ENCODE results near the gene ZNF541.

Gene ZNF541

GRCh38 chr19:47573071-47574026 lies at the start of gene ZNF541:
Gene ZNF541, minus strand, starts transcription at chr19:47573148. Its CDS starts 17,292 bp downstream, at chr19:47555856.
- in situ Hi-C loops (cut with MboI; ENCODE audit: low sequenced_read_pairs), result no loop called here

DNA sequence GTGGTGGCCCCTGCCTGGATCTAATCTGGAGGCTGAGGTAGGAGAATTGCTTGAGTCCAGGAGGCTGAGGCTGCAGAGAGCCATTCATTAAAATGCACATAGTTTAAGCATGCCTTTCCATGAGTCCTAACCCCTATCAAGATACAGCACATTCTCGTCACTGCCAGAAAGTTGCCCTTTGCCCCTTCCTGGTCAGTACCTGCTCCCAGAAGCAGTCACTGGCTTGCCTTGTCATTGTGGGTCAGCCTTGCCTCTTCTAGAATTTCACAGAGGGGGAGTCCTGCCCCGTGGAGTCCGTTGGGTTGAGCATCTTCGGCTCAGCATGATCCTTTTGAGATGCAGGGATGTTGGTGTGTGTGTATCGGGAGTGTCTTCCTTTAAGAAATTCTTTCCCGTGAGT lies 46.8 kb upstream of the ZNF541 start:
- in situ Hi-C loops (cut with MboI; ENCODE audit: low sequenced_read_pairs), result no loop called here

DNA sequence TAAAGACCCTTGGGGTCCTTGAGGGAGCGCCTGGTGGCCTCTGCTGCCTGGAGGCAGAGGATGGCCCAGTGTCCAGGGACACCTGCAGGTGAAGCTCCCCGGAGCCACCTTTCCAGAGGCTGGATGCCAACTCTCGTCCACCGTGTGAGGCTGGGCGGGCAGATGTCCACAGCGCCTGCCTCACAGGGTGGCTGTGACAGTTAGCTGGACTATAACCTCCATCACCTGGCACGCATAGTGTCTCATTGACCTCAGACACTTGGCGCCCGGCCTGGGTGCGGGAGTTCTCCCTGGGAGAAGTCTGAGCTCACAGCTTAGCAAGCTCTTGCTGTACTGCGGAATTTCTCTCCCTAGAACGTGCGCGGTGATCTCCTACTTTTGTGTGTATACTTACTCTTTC lies 45.8 kb upstream of the ZNF541 start:
- in situ Hi-C loops (cut with MboI; ENCODE audit: low sequenced_read_pairs), result no loop called here

GRCh38 chr19:47615714-47616113 lies 42.8 kb upstream of the ZNF541 start:
- in situ Hi-C loops (cut with MboI; ENCODE audit: low sequenced_read_pairs), result no loop called here

DNA sequence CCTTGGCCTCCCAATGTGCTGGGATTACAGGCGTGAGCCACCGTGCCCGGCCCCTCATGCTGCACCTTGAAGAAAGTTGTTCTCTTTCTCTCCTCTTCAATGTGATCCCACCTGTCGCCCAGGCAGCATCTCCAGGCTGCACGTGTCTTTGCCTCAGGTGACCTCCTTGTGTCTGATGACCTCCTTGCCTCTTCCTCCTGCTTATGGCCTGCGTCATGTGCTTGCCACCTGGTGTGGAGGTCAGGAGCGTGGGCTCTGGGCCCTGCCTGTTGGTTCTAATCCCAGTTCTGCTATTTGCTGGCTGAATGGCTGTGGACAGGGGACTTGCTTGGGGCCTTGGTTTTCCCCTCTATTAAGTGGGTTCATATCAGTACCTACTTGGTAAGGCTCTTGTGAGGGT lies 42.3 kb upstream of the ZNF541 start:
- in situ Hi-C loops (cut with MboI; ENCODE audit: low sequenced_read_pairs), result no loop called here

GRCh38 chr19:47614559-47614958 lies 41.6 kb upstream of the ZNF541 start:
- in situ Hi-C loops (cut with MboI; ENCODE audit: low sequenced_read_pairs), result no loop called here

DNA sequence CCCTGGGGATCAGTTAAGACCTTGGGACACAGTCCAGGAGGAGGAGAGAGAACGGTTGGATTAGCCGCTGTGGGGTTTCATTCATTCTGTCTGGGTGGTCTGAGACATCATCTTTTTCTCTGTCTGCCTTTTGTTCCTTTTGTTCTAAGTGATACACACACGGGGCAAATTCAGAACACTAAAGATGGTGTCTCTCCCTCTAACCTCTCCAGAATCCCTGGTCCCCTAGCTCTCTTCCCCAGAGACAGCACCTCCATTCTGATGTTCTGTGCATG lies 41.0 kb upstream of the ZNF541 start:
- in situ Hi-C loops (cut with MboI; ENCODE audit: low sequenced_read_pairs), result no loop called here

DNA sequence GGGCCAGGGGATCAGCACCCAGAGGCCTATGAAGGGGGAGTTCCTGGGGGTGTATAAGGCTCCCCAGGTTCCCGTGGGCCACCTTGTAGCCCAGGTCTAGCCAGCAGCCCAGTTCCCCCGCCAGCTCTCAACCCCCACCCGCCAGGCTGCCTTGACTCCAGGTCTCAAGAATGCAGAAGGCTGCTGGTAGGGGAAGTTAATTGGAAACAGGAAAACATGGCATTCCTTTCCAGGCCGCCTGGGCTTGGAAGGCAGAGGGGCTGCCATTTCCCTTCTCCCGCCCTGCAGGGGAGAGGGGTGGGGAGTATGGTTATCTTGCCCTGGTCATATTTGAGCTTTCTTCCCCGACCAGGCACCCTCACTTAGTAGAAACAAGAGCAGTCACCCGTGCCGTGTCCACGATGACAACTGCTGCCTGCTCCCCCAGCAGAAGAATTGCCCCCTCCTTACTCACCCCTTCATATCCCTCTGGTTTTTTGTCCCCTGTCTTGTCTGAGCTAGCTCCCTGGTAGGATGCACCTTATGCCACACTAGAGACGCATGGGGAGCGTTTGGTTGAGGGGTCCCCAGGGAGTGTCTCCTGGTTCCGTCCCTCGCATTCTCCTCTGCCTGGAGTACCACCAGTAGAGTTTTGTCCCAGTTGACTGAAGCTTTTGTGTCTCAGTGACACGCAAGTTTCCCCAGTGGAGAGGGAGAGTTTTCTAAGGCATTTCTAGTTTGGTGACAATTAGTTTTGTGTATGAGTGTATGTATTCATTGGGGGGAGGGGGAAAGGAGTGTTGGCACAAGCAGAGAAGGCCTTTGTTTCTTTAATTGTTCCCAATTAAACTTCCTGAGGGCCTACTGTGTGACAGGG lies 40.4 kb upstream of the ZNF541 start:
- in situ Hi-C loops (cut with MboI; ENCODE audit: low sequenced_read_pairs), result no loop called here

DNA sequence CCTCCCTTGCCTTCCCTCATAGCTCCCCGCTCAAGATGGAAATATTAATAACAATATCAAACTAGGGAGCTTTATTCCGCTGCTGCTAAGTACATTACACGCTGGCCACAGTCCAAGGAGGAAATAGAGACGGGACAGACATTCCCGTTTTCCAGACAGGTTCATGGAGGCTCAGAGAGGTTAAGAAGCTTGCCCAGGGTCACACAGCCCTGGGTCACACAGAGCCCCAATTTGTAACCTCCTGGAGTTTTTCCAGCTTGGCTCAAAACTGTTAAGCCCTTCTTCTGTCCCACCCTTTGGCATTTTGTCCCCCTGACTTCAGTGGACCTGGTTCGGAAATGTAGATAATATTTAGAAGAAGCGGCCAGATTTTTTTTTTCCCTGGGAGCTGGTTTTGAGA lies 38.0 kb upstream of the ZNF541 start:
- in situ Hi-C loops (cut with MboI; ENCODE audit: low sequenced_read_pairs), result no loop called here

GRCh38 chr19:47609906-47610894 lies 37.3 kb upstream of the ZNF541 start:
- in situ Hi-C loops (cut with MboI; ENCODE audit: low sequenced_read_pairs), result no loop called here

DNA sequence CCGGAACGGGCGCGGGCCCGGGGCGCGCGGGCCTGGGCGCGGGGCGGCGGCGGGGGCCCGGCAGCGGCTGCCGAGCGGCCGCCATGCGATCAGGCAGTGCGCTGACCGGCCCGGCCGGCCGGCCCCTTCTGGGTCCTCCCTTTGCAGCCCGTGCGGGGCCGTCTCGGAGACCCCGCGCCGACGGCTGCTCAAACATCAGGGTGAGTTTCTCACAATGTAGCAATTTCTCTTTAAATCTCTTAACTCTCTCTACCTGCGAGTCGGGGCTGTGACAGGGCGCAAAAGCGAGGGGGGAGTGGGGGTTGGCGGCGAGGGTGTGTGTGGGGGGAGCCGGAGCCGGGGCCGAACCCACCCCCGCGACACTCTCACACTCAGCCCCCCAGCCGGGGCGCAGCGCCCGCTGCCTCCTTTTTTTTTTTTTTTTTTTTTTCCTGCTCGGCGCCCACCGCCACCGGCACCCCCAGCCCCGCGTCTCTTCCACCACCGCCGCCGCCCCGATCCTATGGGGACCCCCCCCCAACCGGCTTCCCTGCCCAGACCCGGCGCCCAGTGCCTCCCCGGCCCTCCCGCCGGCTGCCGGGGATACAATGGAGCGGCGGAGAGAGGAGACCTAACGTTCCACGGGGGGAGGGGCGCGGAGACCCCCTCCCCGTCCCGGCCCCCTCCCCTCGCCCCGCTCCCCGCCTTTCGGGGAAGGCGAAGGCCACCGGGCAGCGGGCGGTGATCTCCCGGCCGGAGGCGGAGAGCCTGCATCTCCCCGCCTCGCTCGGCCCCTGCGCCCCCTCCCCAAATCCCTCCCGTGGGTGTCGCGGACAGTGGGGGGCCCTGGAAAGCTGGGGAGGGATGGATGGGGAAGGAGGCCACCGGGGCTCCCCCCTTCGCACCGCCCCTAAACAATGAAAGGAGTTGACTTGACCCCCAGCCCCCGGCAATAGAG lies 36.3 kb upstream of the ZNF541 start, which contains the start of gene BICRA:
BICRA (plus strand) TSS at position 166 of the 937 bp plus-strand sequence. CDS start 64,441 bp downstream, outside the sequence.
- in situ Hi-C loops (cut with MboI; ENCODE audit: low sequenced_read_pairs), result no loop called here

DNA sequence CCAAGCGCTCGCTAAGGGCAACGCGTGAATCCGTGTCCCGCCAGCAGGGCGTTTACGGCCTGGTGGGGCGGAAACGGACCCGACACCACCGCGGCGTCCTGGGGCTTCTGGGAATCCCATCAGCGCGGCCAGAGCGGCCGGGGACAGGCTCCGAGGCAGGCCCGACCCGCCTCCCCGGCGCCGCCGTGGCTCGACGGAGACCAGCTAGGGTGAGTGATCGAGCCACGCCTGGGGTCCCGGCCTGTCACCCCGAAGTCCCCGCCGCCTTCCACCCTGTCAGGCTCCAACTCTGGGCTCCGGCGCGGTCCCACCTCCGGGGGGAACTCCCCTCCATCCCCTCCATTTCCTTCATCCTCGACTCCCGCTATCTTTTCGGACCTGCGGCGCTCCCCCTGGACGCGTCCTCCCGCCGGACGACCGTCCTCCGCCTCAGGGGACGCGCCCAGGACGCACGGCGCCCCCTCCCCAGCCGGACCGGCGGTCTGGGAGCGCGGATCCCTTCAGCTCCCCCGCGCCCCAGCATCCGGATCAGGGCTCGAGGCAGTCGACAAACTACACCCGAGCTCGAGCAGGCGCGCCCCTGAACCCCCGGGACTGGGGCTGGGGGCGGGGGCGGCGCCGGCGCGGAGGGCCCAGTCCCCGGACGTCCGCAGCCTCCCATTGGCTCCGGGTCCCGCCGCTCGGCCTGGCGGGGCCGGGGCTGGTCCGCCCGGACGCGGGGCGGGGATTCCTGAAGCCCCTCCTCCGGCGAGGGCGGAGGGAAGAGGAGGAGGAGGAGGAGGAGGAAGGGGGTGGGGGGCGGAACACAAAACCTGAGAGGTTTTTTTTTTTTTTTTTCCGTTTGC lies 35.3 kb upstream of the ZNF541 start:
- in situ Hi-C loops (cut with MboI; ENCODE audit: low sequenced_read_pairs), result no loop called here

GRCh38 chr19:47607564-47608073 lies 34.7 kb upstream of the ZNF541 start:
- in situ Hi-C loops (cut with MboI; ENCODE audit: low sequenced_read_pairs), result no loop called here

DNA sequence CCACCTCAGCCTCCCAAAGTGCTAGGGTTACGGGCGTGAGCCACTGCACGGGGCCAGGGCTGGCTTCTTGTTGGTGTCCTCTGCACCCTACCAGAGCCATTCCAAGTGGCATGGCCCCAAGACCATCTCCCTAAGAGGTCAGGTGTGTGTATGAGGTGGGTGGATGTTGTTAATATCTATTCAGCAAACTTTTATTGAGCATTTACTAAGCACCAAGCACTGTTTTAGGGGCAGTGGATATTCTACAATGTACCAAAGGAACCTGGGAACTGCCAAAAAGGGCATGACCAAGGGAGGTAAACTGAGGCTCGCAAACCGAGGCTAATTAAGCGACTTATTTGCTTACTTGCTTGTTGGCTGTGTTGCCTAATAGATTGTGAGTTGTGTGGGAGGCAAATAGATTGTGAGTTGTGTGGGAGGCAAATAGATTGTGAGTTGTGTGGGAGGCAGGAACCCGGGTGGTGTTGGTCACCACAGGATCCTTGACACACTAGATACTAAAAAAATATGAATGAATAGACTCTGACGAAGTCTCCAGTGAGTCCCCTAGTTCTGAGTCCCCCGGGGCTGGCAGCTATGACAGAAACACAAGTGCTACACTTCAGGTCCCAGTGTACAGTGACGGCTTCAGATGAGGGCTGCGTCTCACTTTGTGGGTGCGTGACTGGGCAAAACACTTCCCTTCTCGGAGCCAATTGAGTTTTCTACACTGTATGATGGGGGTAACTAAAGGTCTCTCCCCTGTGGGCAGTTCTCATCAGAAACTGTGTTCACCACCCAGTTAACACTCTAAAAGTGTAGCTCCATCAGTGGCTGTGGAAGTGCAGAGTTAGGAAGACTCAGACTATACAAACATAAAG lies 31.0 kb upstream of the ZNF541 start:
- in situ Hi-C loops (cut with MboI; ENCODE audit: low sequenced_read_pairs), result no loop called here

DNA sequence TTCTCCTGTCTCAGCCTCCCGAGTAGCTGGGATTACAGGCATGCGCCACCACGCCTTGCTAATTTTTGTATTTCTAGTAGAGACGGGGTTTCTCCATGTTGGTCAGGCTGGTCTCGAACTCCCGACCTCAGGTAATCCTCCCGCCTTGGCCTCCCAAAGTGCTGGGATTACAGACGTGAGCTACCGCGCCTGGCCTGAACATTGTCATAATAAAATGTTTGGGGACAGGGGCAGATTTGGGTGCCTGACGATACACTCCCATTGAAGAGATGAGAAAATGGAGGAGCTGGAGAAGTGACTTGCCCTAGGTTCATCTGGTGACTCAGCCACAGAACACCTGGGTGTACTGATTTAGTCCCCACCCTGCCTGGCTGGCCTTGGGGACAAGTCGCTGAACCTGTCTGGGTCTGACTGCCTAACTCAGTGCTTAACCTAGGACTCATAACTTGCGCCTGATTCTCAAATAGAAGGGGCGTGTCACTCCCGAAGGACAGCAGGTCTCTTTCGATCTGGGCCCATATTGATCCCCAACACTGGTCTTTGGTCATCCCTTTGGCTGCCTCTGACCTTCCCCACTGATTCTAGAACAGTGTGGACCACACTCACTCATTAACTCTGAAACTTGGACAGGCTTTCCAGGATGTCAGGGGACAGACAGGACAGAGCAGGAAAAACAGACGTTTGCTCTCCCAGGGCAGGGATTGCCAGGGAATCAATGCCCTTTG lies 28.4 kb upstream of the ZNF541 start:
- in situ Hi-C loops (cut with MboI; ENCODE audit: low sequenced_read_pairs), result no loop called here

DNA sequence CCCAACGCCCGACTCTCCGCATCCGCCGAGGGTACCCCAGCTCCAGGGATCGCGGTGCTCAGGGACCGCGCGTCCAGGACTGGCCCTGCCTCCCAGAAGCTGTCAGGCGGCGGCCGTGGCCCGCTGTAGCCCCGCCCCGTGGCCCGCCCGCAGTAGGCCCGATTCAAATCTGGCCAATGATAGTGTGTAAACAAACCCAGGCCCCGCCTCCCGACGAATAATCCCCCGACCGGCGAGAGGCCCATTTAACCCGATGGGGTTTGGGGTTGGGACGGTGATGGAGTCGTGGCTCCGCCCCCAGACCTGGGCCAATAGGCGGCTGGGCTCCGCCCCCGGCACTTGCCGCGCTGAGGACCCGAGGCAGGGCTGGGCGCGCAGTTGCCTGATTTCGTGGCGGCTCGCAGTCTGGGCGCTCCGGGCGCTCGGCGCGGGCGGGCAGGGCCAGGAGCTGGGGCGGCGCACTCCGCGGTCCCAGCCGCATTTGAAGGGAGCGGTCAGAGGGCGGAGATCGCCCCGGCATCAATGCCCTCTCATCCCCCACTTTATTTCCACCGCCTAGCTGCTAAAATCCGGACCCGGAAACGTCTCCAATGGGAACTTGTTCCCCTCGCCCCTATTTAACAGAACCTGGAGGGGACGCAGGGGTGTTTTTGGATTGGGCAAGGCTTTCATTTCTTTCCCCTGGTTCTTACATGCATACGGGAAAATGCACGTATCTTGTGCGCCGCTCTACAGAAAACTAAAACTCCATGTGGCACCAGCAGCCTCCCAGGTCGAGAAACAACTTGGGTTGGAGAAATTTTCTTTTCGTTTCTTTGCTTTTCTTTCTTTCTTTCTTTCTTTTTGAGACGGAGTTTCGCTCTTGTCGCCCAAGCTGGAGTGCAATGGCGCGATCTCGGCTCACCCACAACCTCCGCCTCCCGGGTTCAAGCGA lies 27.6 kb upstream of the ZNF541 start:
- in situ Hi-C loops (cut with MboI; ENCODE audit: low sequenced_read_pairs), result no loop called here
